HG02798 (cell line): Measurements from ENCODE around the gene GIMAP8.
"Not testable (repeated sequence)": the region's sequence is repeated elsewhere in the genome, so short reads cannot be mapped to it uniquely, and the experiment has no call there.

ENCODE experiments used
- ATAC-seq: cut with Tn5 transposase; IDR thresholded peaks from one replicate; pipeline ENCODE4 v1.9.1; 2021; ENCODE audit warnings: mild to moderate bottlenecking; ENCODE audit not compliant: unreplicated experiment, poor library complexity

The GIMAP8 gene

GRCh38 chr7:150458235-150458634, 7.8 kb downstream of the GIMAP8 start:
- no peak for ATAC-seq

- ATAC-seq, result no peak
Observed at GRCh38 chr7:150458756-150459155, 8.3 kb downstream of the GIMAP8 start.

- no peak for ATAC-seq
Observed at GRCh38 chr7:150461520-150461919, 11.1 kb downstream of the GIMAP8 start.

GRCh38 chr7:150462413-150462812, 12.0 kb downstream of the GIMAP8 start:
- ATAC-seq, result no peak

- no peak for ATAC-seq
Observed at GRCh38 chr7:150463461-150463860, 13.0 kb downstream of the GIMAP8 start.

- no peak for ATAC-seq
Observed at GRCh38 chr7:150464962-150465361, 14.5 kb downstream of the GIMAP8 start.

- ATAC-seq, result no peak
Observed at GRCh38 chr7:150465414-150465813, 15.0 kb downstream of the GIMAP8 start.

GRCh38 chr7:150466477-150466876, 16.0 kb downstream of the GIMAP8 start:
- ATAC-seq, result no peak

GRCh38 chr7:150468241-150468640, 17.8 kb downstream of the GIMAP8 start:
- ATAC-seq, result no peak

- no peak for ATAC-seq
Observed at GRCh38 chr7:150471886-150472285, 21.5 kb downstream of the GIMAP8 start.

- no peak for ATAC-seq
Observed at GRCh38 chr7:150473902-150474301, 23.5 kb downstream of the GIMAP8 start.

- no peak for ATAC-seq
Observed at GRCh38 chr7:150476285-150476684, 25.9 kb downstream of the GIMAP8 start.

- no peak for ATAC-seq
Observed at GRCh38 chr7:150476819-150477631, 26.6 kb downstream of the GIMAP8 start.

GRCh38 chr7:150479023-150479716, 28.7 kb downstream of the GIMAP8 start:
- ATAC-seq, result no peak

- ATAC-seq, result no peak
Observed at GRCh38 chr7:150481186-150481920, 30.9 kb downstream of the GIMAP8 start.

- no peak for ATAC-seq
Observed at GRCh38 chr7:150481922-150482321, 31.5 kb downstream of the GIMAP8 start.

GRCh38 chr7:150483514-150483913, 33.1 kb downstream of the GIMAP8 start:
- not testable (repeated sequence) for ATAC-seq

- not testable (repeated sequence) for ATAC-seq
Observed at GRCh38 chr7:150484071-150484470, 33.6 kb downstream of the GIMAP8 start.

GRCh38 chr7:150487625-150488024, 37.2 kb downstream of the GIMAP8 start:
- no peak for ATAC-seq

GRCh38 chr7:150489782-150490181, 39.4 kb downstream of the GIMAP8 start:
- ATAC-seq, result no peak

GRCh38 chr7:150493442-150493841, 43.0 kb downstream of the GIMAP8 start:
- not testable (repeated sequence) for ATAC-seq
